ENCODE data around the gene AGTPBP1. TPM values are rescaled to one million over a fixed set of nuclear protein-coding genes. Genes with fewer than 3 reads are reported as not detected.
A peak's percentile ranks its signal among the peaks of the same experiment; 100 is the strongest.

AGTPBP1 gene
- total RNA-seq, 4 donors from 2014 or later, result 12.9 to 36.6 (median 29.1) TPM

GRCh38 chr9:85533538-85533937 lies 208.2 kb downstream of the AGTPBP1 start:
- Histone ChIP-seq H3K27me3 (no peaks in the 10 kb centered on the region), H3K4me1 (no peaks in the 10 kb centered on the region), H3K27ac (no peak overlapping the region), H3K4me3 (no peak overlapping the region), H3K9me3 (no peaks in the 10 kb centered on the region), H3K36me3 (no peaks in the 10 kb centered on the region)
- TF ChIP-seq CTCF (IDR thresholded peaks at IDR 0.05) (no peak), POLR2A (IDR thresholded peaks at IDR 0.05) (no peak)
- DNase-seq, result no peak
- intact Hi-C loops (cut with DNase I; ENCODE audit: low total_unique reads), result no loop called here

GRCh38 chr9:85530721-85531120 lies 211.0 kb downstream of the AGTPBP1 start:
- H3K9me3 ChIP-seq, result no peaks in the 10 kb centered on the region
- H3K27me3 ChIP-seq, result no peaks in the 10 kb centered on the region
- no peaks in the 10 kb centered on the region for H3K36me3 ChIP-seq
- no peak overlapping the region for H3K4me3 ChIP-seq
- no peak for TF ChIP-seq POLR2A (IDR thresholded peaks at IDR 0.05)
- no peak for TF ChIP-seq CTCF (IDR thresholded peaks at IDR 0.05)
- DNase-seq, result no peak
- H3K4me1 ChIP-seq, result no peaks in the 10 kb centered on the region
- H3K27ac ChIP-seq, result no peak overlapping the region
- intact Hi-C loops (cut with DNase I; ENCODE audit: low total_unique reads), result no loop called here

- no peak for TF ChIP-seq CTCF (IDR thresholded peaks at IDR 0.05)
- TF ChIP-seq POLR2A (IDR thresholded peaks at IDR 0.05), result no peak
- no peak overlapping the region for H3K4me3 ChIP-seq
- no peaks in the 10 kb centered on the region for H3K4me1 ChIP-seq
- intact Hi-C loops (cut with DNase I; ENCODE audit: low total_unique reads), result no loop called here
- no peaks in the 10 kb centered on the region for H3K9me3 ChIP-seq
- H3K27me3 ChIP-seq, result no peaks in the 10 kb centered on the region
- H3K36me3 ChIP-seq, result no peaks in the 10 kb centered on the region
- H3K27ac ChIP-seq, result no peak overlapping the region
- DNase-seq, result no peak
Observed at GRCh38 chr9:85528607-85529006, 213.1 kb downstream of the AGTPBP1 start.

- Histone ChIP-seq H3K4me3 (no peak overlapping the region), H3K4me1 (no peaks in the 10 kb centered on the region), H3K27ac (peak overlapping the region; percentile 15 to 40), H3K36me3 (no peaks in the 10 kb centered on the region), H3K27me3 (no peaks in the 10 kb centered on the region), H3K9me3 (no peaks in the 10 kb centered on the region)
- DNase-seq, result no peak
- TF ChIP-seq CTCF (IDR thresholded peaks at IDR 0.05), result no peak
- TF ChIP-seq POLR2A (IDR thresholded peaks at IDR 0.05), result no peak
- intact Hi-C loops (cut with DNase I; ENCODE audit: low total_unique reads), result no loop called here
Observed at GRCh38 chr9:85528142-85528541, 213.6 kb downstream of the AGTPBP1 start.

- intact Hi-C loops (cut with DNase I; ENCODE audit: low total_unique reads), result no loop called here
- Histone ChIP-seq H3K4me3 (no peak overlapping the region), H3K9me3 (no peaks in the 10 kb centered on the region), H3K27ac (peak overlapping the region; percentile 15 to 40), H3K36me3 (no peaks in the 10 kb centered on the region), H3K4me1 (no peaks in the 10 kb centered on the region), H3K27me3 (no peaks in the 10 kb centered on the region)
- no peak for TF ChIP-seq CTCF (IDR thresholded peaks at IDR 0.05)
- peak in 1 of 2 donors; percentile 22 for TF ChIP-seq POLR2A (IDR thresholded peaks at IDR 0.05)
- no peak for DNase-seq
Observed at GRCh38 chr9:85527331-85528020, 214.3 kb downstream of the AGTPBP1 start.
